WTC11 (cell line): ENCODE measurements around the gene RANBP17. TPM values are rescaled to one million over a fixed set of nuclear protein-coding genes. Genes with fewer than 3 reads are reported as not detected.

Experiments
- ATAC-seq: fragments of 200-7000 bp; cut with Tn5 transposase; 2 replicates; pipeline ENCODE4 v1.10.0; 2021; ENCODE audit warnings: mild to moderate bottlenecking, moderate library complexity
- CTCF ChIA-PET: fragments of 300-600 bp; sonication (Branson Sonifier 250); formaldehyde crosslinking; loops from one replicate; lab custom pipeline; 2021; ENCODE audit warnings: antibody characterized with exemption; lab: Charles Lee
- POLR2A ChIA-PET: fragments of 350-600 bp; sonication (Branson Sonifier 250); formaldehyde crosslinking; loops from one replicate; lab custom pipeline; 2021; ENCODE audit warnings: antibody characterized with exemption; lab: Charles Lee
- DNase-seq: peaks from one replicate; pipeline ENCODE4 v3.0.0; 2021; ENCODE audit warnings: low spot score
- H3K27ac Mint-ChIP-seq: 2 replicates; pipeline ENCODE4 v1.8.0; 2021; ENCODE audit warnings: mixed read lengths
- H3K27me3 Mint-ChIP-seq: 2 replicates; pipeline ENCODE4 v1.8.0; 2021; ENCODE audit warnings: low read depth, mild to moderate bottlenecking, moderate library complexity, mixed read lengths
- H3K36me3 Mint-ChIP-seq: 2 replicates; pipeline ENCODE4 v1.8.0; 2021; ENCODE audit warnings: mixed read lengths
- H3K4me1 Mint-ChIP-seq: 2 replicates; pipeline ENCODE4 v1.8.0; 2022; ENCODE audit warnings: mixed read lengths
- H3K4me3 Mint-ChIP-seq: 2 replicates; pipeline ENCODE4 v1.8.0; 2021; ENCODE audit warnings: mild to moderate bottlenecking, moderate library complexity, mixed read lengths
- H3K9me3 Mint-ChIP-seq: 2 replicates; pipeline ENCODE4 v1.8.0; 2021; ENCODE audit warnings: mixed read lengths
- ESRRA ChIP-seq: sonication (generic); formaldehyde crosslinking; IDR thresholded peaks from 2 replicates; pipeline ENCODE4 v1.8.1; 2022; ENCODE audit warnings: mild to moderate bottlenecking, missing genetic modification reagents, borderline replicate concordance
- GABPB1 ChIP-seq: sonication (generic); formaldehyde crosslinking; IDR thresholded peaks from 2 replicates; pipeline ENCODE4 v1.8.1; 2023; ENCODE audit warnings: mild to moderate bottlenecking, missing genetic modification reagents
- HMGA2 ChIP-seq: fragments of 250-450 bp; sonication (Bioruptor Pico); IDR thresholded peaks from 2 replicates; pipeline ENCODE4 v1.4.0; 2021; ENCODE audit warnings: mild to moderate bottlenecking, moderate library complexity
- JAZF1 ChIP-seq: fragments of 250-450 bp; sonication (Bioruptor Pico); IDR thresholded peaks from 2 replicates; pipeline ENCODE4 v1.9.0; 2021; ENCODE audit warnings: moderate library complexity, mild to moderate bottlenecking, inconsistent platforms
- MXD4 ChIP-seq: fragments of 250-450 bp; sonication (Bioruptor Pico); IDR thresholded peaks from 2 replicates; pipeline ENCODE4 v1.8.0; 2021; ENCODE audit warnings: mild to moderate bottlenecking, moderate library complexity, borderline replicate concordance
- NR3C1 ChIP-seq: sonication (generic); formaldehyde crosslinking; conservative IDR thresholded peaks from 2 replicates; pipeline ENCODE4 v1.8.1; 2023; ENCODE audit warnings: low read depth, mild to moderate bottlenecking, missing genetic modification reagents
- SMAD4 ChIP-seq: sonication (generic); formaldehyde crosslinking; IDR thresholded peaks from 2 replicates; pipeline ENCODE4 v1.8.0; 2022; ENCODE audit warnings: mild to moderate bottlenecking, missing genetic modification reagents
- ZNF232 ChIP-seq: sonication (generic); formaldehyde crosslinking; IDR thresholded peaks from 2 replicates; pipeline ENCODE4 v1.8.0; 2022; ENCODE audit warnings: mild to moderate bottlenecking, missing genetic modification reagents
- ZNF263 ChIP-seq: sonication (generic); formaldehyde crosslinking; IDR thresholded peaks from 2 replicates; pipeline ENCODE4 v1.8.1; 2022; ENCODE audit warnings: low read depth, mild to moderate bottlenecking, moderate library complexity, missing genetic modification reagents
- ZNF671 ChIP-seq: fragments of 250-450 bp; sonication (Bioruptor Pico); IDR thresholded peaks from 2 replicates; pipeline ENCODE4 v1.8.0; 2021; ENCODE audit warnings: mild to moderate bottlenecking
- total RNA-seq: library from RNA; stranded (reverse); gene quantifications from 3 replicates; pipeline ENCODE4 v1.2.3, GENCODE V29; 2021
- TF ChIP-seq, protein P1 (sequence below): sonication (generic); formaldehyde crosslinking; IDR thresholded peaks from 2 replicates; pipeline ENCODE4 v1.8.0; 2022; ENCODE audit warnings: missing genetic modification reagents
- TF ChIP-seq, protein P2 (sequence below): sonication (generic); formaldehyde crosslinking; IDR thresholded peaks from 2 replicates; pipeline ENCODE4 v1.8.0; 2022; ENCODE audit warnings: mild to moderate bottlenecking, missing genetic modification reagents
- TF ChIP-seq, protein P3 (sequence below): sonication (generic); formaldehyde crosslinking; IDR thresholded peaks from 2 replicates; pipeline ENCODE4 v1.8.1; 2022; ENCODE audit warnings: low read depth, missing genetic modification reagents, borderline replicate concordance
- TF ChIP-seq, protein P4 (sequence below): sonication (generic); formaldehyde crosslinking; IDR thresholded peaks from 2 replicates; pipeline ENCODE4 v1.8.1; 2023; ENCODE audit warnings: mild to moderate bottlenecking, missing genetic modification reagents
- TF ChIP-seq, protein P5 (sequence below): sonication (generic); formaldehyde crosslinking; IDR thresholded peaks from 2 replicates; pipeline ENCODE4 v1.8.1; 2023; ENCODE audit warnings: mild to moderate bottlenecking, missing genetic modification reagents
- TF ChIP-seq, protein P6 (sequence below): sonication (generic); formaldehyde crosslinking; IDR thresholded peaks from 2 replicates; pipeline ENCODE4 v1.8.0; 2023; ENCODE audit warnings: missing genetic modification reagents

RANBP17 gene
- total RNA-seq, 1 experiment from 2014 or later = 23.1 TPM

DNA sequence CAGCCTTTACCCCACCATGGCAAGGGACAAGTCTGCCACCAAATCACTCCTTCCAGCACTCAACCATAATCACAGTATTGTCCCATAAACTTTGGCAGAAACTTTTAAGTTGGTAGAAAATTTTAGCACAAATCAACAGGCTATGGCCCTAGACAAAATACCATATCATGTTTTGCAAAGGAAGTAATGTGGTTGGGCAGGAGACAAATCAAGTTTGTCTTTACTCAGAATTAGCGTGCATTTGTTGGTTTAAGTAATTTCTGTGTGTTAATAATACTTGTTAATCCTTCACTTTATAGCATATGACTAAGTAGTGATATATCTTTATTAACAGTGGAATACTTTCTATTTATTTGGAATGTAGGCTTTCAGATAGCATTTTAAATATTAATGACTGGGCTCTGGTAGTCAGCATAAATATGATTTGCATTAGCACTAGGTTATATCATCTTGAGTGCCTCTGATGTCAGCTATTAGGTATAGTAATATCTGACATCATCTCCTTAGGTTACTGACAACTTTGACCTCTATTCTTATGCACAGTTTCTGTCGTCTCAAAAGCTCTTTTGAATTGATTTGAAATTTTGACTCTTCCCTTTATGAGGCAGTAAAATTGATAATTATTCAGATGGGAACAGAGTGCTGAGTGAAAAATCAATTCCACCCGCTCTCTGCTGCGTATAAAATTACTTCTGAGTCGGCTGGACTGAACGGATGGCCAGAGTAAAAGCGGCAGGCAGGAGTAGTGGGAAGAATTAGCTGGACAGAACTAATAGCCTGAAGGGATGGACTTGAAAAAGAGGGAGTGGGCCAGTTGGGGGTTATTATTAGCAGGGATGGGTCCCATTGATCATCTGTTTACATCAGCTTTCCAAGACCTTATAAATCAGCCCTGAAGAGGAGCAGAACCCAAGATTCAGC lies 407.1 kb downstream of the RANBP17 start (continued):
- TF ChIP-seq GABPB1 (CRISPR knock-in tag) = no peak

DNA sequence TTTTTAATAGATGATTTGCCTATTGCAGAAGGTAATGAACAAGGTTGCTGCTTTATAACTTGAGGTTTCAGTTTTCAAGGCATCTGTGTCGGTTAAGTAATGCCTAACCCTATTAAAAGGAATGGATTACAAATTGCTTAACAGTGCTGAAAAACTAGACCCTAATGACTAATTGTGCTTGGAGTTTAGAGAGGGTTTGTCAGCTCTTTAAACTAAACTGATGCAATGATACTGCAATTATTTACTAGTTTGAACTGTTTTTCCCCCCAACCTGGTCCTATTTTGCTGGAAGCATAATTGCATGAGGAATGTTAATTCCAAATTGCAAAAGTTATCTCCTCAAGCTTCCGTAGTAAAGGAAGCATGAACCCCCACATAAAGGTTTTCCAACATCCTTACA lies 407.9 kb downstream of the RANBP17 start:
- H3K36me3 Mint-ChIP-seq = 0 out of 2 replicates have a peak, but pooled peaks cover 4% of the 10 kb centered on the region
- ChIA-PET CTCF (no interaction called here), POLR2A (no interaction called here)
- DNase-seq (no peak), ATAC-seq (no peak)
- H3K27me3 Mint-ChIP-seq = no peaks in the 10 kb centered on the region
- peaks cover 6% of the 10 kb centered on the region for H3K9me3 Mint-ChIP-seq
- TF ChIP-seq, protein P1, sequence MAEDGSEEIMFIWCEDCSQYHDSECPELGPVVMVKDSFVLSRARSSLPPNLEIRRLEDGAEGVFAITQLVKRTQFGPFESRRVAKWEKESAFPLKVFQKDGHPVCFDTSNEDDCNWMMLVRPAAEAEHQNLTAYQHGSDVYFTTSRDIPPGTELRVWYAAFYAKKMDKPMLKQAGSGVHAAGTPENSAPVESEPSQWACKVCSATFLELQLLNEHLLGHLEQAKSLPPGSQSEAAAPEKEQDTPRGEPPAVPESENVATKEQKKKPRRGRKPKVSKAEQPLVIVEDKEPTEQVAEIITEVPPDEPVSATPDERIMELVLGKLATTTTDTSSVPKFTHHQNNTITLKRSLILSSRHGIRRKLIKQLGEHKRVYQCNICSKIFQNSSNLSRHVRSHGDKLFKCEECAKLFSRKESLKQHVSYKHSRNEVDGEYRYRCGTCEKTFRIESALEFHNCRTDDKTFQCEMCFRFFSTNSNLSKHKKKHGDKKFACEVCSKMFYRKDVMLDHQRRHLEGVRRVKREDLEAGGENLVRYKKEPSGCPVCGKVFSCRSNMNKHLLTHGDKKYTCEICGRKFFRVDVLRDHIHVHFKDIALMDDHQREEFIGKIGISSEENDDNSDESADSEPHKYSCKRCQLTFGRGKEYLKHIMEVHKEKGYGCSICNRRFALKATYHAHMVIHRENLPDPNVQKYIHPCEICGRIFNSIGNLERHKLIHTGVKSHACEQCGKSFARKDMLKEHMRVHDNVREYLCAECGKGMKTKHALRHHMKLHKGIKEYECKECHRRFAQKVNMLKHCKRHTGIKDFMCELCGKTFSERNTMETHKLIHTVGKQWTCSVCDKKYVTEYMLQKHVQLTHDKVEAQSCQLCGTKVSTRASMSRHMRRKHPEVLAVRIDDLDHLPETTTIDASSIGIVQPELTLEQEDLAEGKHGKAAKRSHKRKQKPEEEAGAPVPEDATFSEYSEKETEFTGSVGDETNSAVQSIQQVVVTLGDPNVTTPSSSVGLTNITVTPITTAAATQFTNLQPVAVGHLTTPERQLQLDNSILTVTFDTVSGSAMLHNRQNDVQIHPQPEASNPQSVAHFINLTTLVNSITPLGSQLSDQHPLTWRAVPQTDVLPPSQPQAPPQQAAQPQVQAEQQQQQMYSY (CRISPR knock-in tag) = no peak
- TF ChIP-seq MXD4 (CRISPR knock-in tag) = no peak
- TF ChIP-seq, protein P2, sequence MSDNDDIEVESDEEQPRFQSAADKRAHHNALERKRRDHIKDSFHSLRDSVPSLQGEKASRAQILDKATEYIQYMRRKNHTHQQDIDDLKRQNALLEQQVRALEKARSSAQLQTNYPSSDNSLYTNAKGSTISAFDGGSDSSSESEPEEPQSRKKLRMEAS (CRISPR knock-in tag) = no peak
- TF ChIP-seq, protein P3, sequence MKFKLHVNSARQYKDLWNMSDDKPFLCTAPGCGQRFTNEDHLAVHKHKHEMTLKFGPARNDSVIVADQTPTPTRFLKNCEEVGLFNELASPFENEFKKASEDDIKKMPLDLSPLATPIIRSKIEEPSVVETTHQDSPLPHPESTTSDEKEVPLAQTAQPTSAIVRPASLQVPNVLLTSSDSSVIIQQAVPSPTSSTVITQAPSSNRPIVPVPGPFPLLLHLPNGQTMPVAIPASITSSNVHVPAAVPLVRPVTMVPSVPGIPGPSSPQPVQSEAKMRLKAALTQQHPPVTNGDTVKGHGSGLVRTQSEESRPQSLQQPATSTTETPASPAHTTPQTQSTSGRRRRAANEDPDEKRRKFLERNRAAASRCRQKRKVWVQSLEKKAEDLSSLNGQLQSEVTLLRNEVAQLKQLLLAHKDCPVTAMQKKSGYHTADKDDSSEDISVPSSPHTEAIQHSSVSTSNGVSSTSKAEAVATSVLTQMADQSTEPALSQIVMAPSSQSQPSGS (CRISPR knock-in tag) = no peak
- no peak for TF ChIP-seq ESRRA (CRISPR knock-in tag)
- TF ChIP-seq, protein P4, sequence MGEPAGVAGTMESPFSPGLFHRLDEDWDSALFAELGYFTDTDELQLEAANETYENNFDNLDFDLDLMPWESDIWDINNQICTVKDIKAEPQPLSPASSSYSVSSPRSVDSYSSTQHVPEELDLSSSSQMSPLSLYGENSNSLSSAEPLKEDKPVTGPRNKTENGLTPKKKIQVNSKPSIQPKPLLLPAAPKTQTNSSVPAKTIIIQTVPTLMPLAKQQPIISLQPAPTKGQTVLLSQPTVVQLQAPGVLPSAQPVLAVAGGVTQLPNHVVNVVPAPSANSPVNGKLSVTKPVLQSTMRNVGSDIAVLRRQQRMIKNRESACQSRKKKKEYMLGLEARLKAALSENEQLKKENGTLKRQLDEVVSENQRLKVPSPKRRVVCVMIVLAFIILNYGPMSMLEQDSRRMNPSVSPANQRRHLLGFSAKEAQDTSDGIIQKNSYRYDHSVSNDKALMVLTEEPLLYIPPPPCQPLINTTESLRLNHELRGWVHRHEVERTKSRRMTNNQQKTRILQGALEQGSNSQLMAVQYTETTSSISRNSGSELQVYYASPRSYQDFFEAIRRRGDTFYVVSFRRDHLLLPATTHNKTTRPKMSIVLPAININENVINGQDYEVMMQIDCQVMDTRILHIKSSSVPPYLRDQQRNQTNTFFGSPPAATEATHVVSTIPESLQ (CRISPR knock-in tag) = no peak
- no peak for TF ChIP-seq JAZF1 (CRISPR knock-in tag)
- TF ChIP-seq SMAD4 = no peak
- TF ChIP-seq NR3C1 (CRISPR knock-in tag) = no peak
- no peaks in the 10 kb centered on the region for H3K4me1 Mint-ChIP-seq
- no peak overlapping the region for H3K27ac Mint-ChIP-seq
- no peak overlapping the region for H3K4me3 Mint-ChIP-seq

DNA sequence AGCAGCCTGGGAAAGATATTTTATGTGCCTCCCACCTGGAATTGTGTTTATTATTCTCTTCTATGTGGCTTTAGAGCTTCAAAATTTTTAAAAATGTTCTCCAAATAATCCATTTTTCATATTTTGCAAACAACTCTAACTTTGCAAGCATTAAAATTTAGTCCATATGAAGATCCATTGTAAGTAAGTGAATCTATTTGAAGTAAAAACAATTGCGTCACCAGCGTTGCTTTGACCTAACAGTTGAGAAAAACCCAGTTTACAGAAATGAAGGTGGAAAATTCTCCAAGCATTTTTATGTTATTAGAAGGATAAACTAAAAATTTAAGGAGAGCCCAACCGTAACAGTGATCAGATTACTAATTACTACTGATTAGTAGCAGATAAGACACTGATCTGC lies 408.3 kb downstream of the RANBP17 start:
- Mint-ChIP-seq H3K9me3 (peaks cover 6% of the 10 kb centered on the region), H3K4me1 (no peaks in the 10 kb centered on the region), H3K27ac (no peak overlapping the region), H3K4me3 (no peak overlapping the region), H3K36me3 (0 out of 2 replicates have a peak, but pooled peaks cover 4% of the 10 kb centered on the region), H3K27me3 (no peaks in the 10 kb centered on the region)
- ATAC-seq (no peak), DNase-seq (no peak)
- no peak for TF ChIP-seq ZNF232 (CRISPR knock-in tag)
- TF ChIP-seq, protein P5, sequence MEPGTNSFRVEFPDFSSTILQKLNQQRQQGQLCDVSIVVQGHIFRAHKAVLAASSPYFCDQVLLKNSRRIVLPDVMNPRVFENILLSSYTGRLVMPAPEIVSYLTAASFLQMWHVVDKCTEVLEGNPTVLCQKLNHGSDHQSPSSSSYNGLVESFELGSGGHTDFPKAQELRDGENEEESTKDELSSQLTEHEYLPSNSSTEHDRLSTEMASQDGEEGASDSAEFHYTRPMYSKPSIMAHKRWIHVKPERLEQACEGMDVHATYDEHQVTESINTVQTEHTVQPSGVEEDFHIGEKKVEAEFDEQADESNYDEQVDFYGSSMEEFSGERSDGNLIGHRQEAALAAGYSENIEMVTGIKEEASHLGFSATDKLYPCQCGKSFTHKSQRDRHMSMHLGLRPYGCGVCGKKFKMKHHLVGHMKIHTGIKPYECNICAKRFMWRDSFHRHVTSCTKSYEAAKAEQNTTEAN (CRISPR knock-in tag) = no peak
- no peak for TF ChIP-seq ZNF263 (CRISPR knock-in tag)
- no peak for TF ChIP-seq ZNF671 (CRISPR knock-in tag)
- TF ChIP-seq, protein P6, sequence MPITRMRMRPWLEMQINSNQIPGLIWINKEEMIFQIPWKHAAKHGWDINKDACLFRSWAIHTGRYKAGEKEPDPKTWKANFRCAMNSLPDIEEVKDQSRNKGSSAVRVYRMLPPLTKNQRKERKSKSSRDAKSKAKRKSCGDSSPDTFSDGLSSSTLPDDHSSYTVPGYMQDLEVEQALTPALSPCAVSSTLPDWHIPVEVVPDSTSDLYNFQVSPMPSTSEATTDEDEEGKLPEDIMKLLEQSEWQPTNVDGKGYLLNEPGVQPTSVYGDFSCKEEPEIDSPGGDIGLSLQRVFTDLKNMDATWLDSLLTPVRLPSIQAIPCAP (CRISPR knock-in tag) = no peak
- no peak for TF ChIP-seq HMGA2 (CRISPR knock-in tag)
- POLR2A ChIA-PET = no interaction called here
- CTCF ChIA-PET = no interaction called here
